AG04450 (cell line): ENCODE results near the gene FAM222A. TPM values are rescaled to one million over a fixed set of nuclear protein-coding genes. Genes with fewer than 3 reads are reported as not detected.

ENCODE experiments used
- CTCF ChIA-PET: fragments of 300-600, 350-600 bp; formaldehyde crosslinking; extraction: SDS; loops from one replicate; lab custom pipeline; 2022; ENCODE audit warnings: antibody characterized with exemption, inconsistent platforms; lab: Charles Lee
- POLR2A ChIA-PET: fragments of 350-600 bp; formaldehyde crosslinking; extraction: SDS; loops from one replicate; lab custom pipeline; 2021; ENCODE audit warnings: antibody characterized with exemption, inconsistent platforms; lab: Yijun Ruan, JAX
- DNase-seq: peaks from one replicate; pipeline ENCODE4 v3.0.0-alpha.2; 2011; ENCODE audit warnings: low read depth, low spot score
- H3K27ac ChIP-seq: one replicate; pipeline ENCODE4 v1.5.1; 2012; ENCODE audit warnings: low read depth, low read length, control low read depth
- H3K27me3 ChIP-seq: one replicate; pipeline ENCODE4 v1.6.0; 2012; ENCODE audit warnings: low read length; ENCODE audit not compliant: control insufficient read depth, insufficient read depth
- H3K4me3 ChIP-seq: 2 replicates; pipeline ENCODE4 v1.5.1; 2011; ENCODE audit warnings: mild to moderate bottlenecking, low read depth, low read length, control low read depth
- H3K9me3 ChIP-seq: 2 replicates; pipeline ENCODE4 v1.5.1; 2012; ENCODE audit warnings: low read length; ENCODE audit not compliant: control insufficient read depth, insufficient read depth
- polyA plus RNA-seq: library from polyadenylated mRNA; depleted of rRNA; stranded (reverse); fragments of >200 nt; gene quantifications from 2 replicates; pipeline ENCODE4 v1.2.3, GENCODE V29; 2011
- TF ChIP-seq, protein P1 (sequence below): IDR thresholded peaks from 2 replicates; pipeline ENCODE4 v1.5.1; 2011; ENCODE audit warnings: low read depth, low read length, control low read depth, inconsistent platforms

Gene FAM222A
- polyA plus RNA-seq, 1 experiment = 0.15 TPM

- CTCF ChIA-PET = interaction anchor here (0.6 to 0.7 kb wide), 2 partner anchors 109 to 153 kb away, joined by 3 to 6 read pairs; no protein-coding TSS in a partner anchor
- TF ChIP-seq, protein P1, sequence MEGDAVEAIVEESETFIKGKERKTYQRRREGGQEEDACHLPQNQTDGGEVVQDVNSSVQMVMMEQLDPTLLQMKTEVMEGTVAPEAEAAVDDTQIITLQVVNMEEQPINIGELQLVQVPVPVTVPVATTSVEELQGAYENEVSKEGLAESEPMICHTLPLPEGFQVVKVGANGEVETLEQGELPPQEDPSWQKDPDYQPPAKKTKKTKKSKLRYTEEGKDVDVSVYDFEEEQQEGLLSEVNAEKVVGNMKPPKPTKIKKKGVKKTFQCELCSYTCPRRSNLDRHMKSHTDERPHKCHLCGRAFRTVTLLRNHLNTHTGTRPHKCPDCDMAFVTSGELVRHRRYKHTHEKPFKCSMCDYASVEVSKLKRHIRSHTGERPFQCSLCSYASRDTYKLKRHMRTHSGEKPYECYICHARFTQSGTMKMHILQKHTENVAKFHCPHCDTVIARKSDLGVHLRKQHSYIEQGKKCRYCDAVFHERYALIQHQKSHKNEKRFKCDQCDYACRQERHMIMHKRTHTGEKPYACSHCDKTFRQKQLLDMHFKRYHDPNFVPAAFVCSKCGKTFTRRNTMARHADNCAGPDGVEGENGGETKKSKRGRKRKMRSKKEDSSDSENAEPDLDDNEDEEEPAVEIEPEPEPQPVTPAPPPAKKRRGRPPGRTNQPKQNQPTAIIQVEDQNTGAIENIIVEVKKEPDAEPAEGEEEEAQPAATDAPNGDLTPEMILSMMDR = no peak
- no peak for DNase-seq
- H3K4me3 ChIP-seq = no peak overlapping the region
- peaks cover 20% of the 10 kb centered on the region for H3K27me3 ChIP-seq
- POLR2A ChIA-PET = no interaction called here
- H3K27ac ChIP-seq = no peak overlapping the region
- H3K9me3 ChIP-seq = no peaks in the 10 kb centered on the region; the same call in 1 of the 2 replicates
These were observed 6.7 kb upstream of the FAM222A start for GRCh38 chr12:109706747-109707469.

GRCh38 chr12:109707470-109707821, 6.2 kb upstream of the FAM222A start:
- Histone ChIP-seq H3K4me3 (no peak overlapping the region), H3K27ac (no peak overlapping the region), H3K9me3 (no peaks in the 10 kb centered on the region; the same call in 1 of the 2 replicates), H3K27me3 (peaks cover 26% of the 10 kb centered on the region)
- CTCF ChIA-PET = interaction anchor here (0.7 kb wide), 1 partner anchor 110 kb away, joined by 6 read pairs; no protein-coding TSS in a partner anchor
- POLR2A ChIA-PET = no interaction called here
- TF ChIP-seq, protein P1 = no peak
- DNase-seq = no peak

DNA sequence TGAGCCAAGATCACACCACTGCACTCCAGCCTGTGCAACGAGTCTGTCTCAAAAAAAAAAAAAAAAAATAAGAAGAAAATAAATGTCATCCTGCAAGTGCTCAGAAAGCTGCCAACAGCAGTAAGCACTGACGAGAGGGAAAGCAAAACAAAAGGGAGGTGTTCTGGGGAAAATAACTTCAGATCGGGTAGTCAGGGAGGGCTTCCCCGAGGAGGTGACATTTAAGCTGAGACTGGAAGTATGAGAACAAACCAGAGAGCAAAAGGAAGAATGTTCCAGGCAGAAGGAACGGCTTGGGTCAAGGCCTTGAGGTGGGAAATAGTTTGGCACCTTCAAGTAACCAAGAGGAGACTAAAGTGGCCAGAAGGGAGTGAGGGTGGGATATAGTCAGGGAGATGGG, 4.7 kb upstream of the FAM222A start:
- Histone ChIP-seq H3K9me3 (no peaks in the 10 kb centered on the region; the same call in 1 of the 2 replicates), H3K27ac (no peak overlapping the region), H3K27me3 (peaks cover 31% of the 10 kb centered on the region), H3K4me3 (no peak overlapping the region)
- TF ChIP-seq, protein P1 = no peak
- POLR2A ChIA-PET = no interaction called here
- CTCF ChIA-PET = interaction anchor here (0.6 to 0.7 kb wide), 2 partner anchors 65 to 1593 kb away, joined by 3 to 4 read pairs; no protein-coding TSS in a partner anchor
- no peak for DNase-seq

DNA sequence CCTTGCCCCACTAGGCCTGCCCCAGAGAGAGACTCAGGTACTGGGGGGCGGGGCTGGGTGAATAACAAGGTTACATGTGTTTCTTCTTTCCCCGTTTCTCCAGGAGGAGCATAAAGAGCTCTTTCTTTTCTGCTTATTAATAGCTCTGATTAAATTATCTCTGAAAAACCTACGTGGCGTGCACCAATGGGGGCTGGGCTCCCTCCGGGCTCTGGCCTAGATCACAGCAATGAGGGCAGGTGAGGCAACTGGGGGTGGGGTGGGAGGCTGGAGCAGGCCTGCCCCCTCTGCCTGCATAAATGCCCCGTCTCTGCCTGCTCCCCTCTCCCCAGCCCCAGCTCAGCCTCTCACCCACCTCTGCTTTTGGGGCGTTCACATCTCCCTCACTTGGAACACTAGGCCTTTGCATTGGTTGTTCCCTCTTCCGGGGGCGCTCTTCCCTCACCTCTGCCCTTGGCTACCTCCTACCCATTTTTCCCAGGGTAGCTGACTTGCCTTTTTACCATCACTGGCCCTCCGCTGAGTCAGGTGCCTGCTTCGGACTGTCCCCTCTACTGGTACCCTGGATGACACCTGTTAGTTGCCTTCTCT, 4.1 kb upstream of the FAM222A start:
- no peak for DNase-seq

More for the DNA sequence above, 4.1 kb upstream of the FAM222A start:
- TF ChIP-seq, protein P1 = no peak
- ChIA-PET CTCF (interaction anchor here (0.6 to 0.7 kb wide), 2 partner anchors 66 to 1592 kb away, joined by 3 to 4 read pairs; no protein-coding TSS in a partner anchor), POLR2A (no interaction called here)
- H3K9me3 ChIP-seq = no peaks in the 10 kb centered on the region; the same call in 1 of the 2 replicates
- H3K27me3 ChIP-seq = peaks cover 29% of the 10 kb centered on the region
- H3K27ac ChIP-seq = no peak overlapping the region
- no peak overlapping the region for H3K4me3 ChIP-seq
